ENCODE results near the gene MTUS2. TPM values are rescaled to one million over a fixed set of nuclear protein-coding genes. Genes with fewer than 3 reads are reported as not detected.
A peak's percentile ranks its signal among the peaks of the same experiment; 100 is the strongest.

MTUS2 gene
- total and polyA plus RNA-seq, 5 donors from 2014 or later = 0.02 to 0.03 (median 0.03) TPM; not detected in 2

GRCh38 chr13:29452773-29453616, 632.9 kb downstream of the MTUS2 start:
- no peaks in the 10 kb centered on the region for H3K9me3 ChIP-seq (ENCODE audit: control insufficient read depth in 2 of 2, low read length in 2 of 2)
- Mint-ChIP-seq H3K4me1 (no peaks in the 10 kb centered on the region), H3K9me3 (peaks cover 0 to 1% (median 0%) of the 10 kb centered on the region in 7 donors), H3K27me3 (peaks cover 11% of the 10 kb centered on the region), H3K4me3 (no peak overlapping the region), H3K36me3 (no peaks in the 10 kb centered on the region), H3K27ac (no peak overlapping the region)
- DNase-seq (no peak), ATAC-seq (ENCODE audit: low read depth in 2 of 2) (no peak)
- H3K4me3 ChIP-seq (ENCODE audit: low read depth, low read length) = no peak overlapping the region
- H3K4me1 ChIP-seq (ENCODE audit: control insufficient read depth, insufficient read depth, low read length, poor library complexity, severe bottlenecking) = no peaks in the 10 kb centered on the region
- H3K27ac ChIP-seq (ENCODE audit: insufficient read depth, low read length, poor library complexity, severe bottlenecking) = no peak overlapping the region
- H3K27me3 ChIP-seq (ENCODE audit: control insufficient read depth, insufficient read depth, low read length) = peaks cover 8% of the 10 kb centered on the region
- no peaks in the 10 kb centered on the region for H3K36me3 ChIP-seq (ENCODE audit: control insufficient read depth, insufficient read depth, low read length)

DNA sequence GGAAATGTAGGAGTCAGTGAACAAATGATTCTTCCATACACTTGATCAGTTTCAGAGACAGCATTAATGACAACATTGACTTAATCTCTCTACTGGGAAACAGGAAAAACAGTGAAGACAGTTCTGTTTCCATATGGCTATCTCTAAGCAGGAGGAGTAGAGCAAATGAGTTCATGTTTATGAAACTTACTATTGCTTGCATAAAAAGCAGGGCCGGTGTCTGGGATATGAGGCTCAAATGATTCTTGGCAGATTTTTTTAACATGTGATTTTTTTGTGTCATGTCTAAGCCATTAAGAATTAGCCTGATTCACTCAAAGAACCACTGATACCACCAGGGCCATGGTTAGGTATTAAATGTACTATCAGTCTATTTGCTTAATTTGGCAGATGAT, 633.5 kb downstream of the MTUS2 start:
- H3K9me3 Mint-ChIP-seq = peaks cover 0 to 6% (median 0%) of the 10 kb centered on the region in 7 donors
- Histone ChIP-seq H3K4me3 (ENCODE audit: low read depth, low read length) (no peak overlapping the region), H3K27ac (ENCODE audit: insufficient read depth, low read length, poor library complexity, severe bottlenecking) (no peak overlapping the region), H3K9me3 (ENCODE audit: control insufficient read depth in 2 of 2, low read length in 2 of 2) (no peaks in the 10 kb centered on the region), H3K4me1 (ENCODE audit: control insufficient read depth, insufficient read depth, low read length, poor library complexity, severe bottlenecking) (no peaks in the 10 kb centered on the region), H3K27me3 (ENCODE audit: control insufficient read depth, insufficient read depth, low read length) (peaks cover 8% of the 10 kb centered on the region), H3K36me3 (ENCODE audit: control insufficient read depth, insufficient read depth, low read length) (no peaks in the 10 kb centered on the region)
- H3K4me3 Mint-ChIP-seq = no peak overlapping the region
- peaks cover 11% of the 10 kb centered on the region for H3K27me3 Mint-ChIP-seq
- H3K36me3 Mint-ChIP-seq = no peaks in the 10 kb centered on the region
- ATAC-seq (ENCODE audit: low read depth in 2 of 2) (no peak), DNase-seq (no peak)
- H3K27ac Mint-ChIP-seq = no peak overlapping the region
- no peaks in the 10 kb centered on the region for H3K4me1 Mint-ChIP-seq

- H3K27me3 ChIP-seq (ENCODE audit: control insufficient read depth, insufficient read depth, low read length) = peaks cover 8% of the 10 kb centered on the region
- H3K4me3 Mint-ChIP-seq = no peak overlapping the region
- peaks cover 6% of the 10 kb centered on the region for H3K27me3 Mint-ChIP-seq
- no peak overlapping the region for H3K4me3 ChIP-seq (ENCODE audit: low read depth, low read length)
- H3K9me3 ChIP-seq (ENCODE audit: control insufficient read depth in 2 of 2, low read length in 2 of 2) = no peaks in the 10 kb centered on the region
- no peak overlapping the region for H3K27ac Mint-ChIP-seq
- ATAC-seq (ENCODE audit: low read depth in 2 of 2) = no peak
- no peaks in the 10 kb centered on the region for H3K4me1 ChIP-seq (ENCODE audit: control insufficient read depth, insufficient read depth, low read length, poor library complexity, severe bottlenecking)
- no peaks in the 10 kb centered on the region for H3K4me1 Mint-ChIP-seq
- H3K9me3 Mint-ChIP-seq = peaks cover 0 to 6% (median 0%) of the 10 kb centered on the region in 7 donors
- H3K27ac ChIP-seq (ENCODE audit: insufficient read depth, low read length, poor library complexity, severe bottlenecking) = no peak overlapping the region
- DNase-seq = peak in 1 of 3 donors; percentile 2
- no peaks in the 10 kb centered on the region for H3K36me3 Mint-ChIP-seq
- H3K36me3 ChIP-seq (ENCODE audit: control insufficient read depth, insufficient read depth, low read length) = no peaks in the 10 kb centered on the region
Observed at GRCh38 chr13:29454931-29455481, 634.9 kb downstream of the MTUS2 start.

GRCh38 chr13:29456419-29456818, 636.3 kb downstream of the MTUS2 start:
- Mint-ChIP-seq H3K4me1 (no peaks in the 10 kb centered on the region), H3K36me3 (no peaks in the 10 kb centered on the region), H3K27me3 (peaks cover 5% of the 10 kb centered on the region), H3K4me3 (no peak overlapping the region), H3K27ac (no peak overlapping the region), H3K9me3 (peaks cover 0 to 7% (median 0%) of the 10 kb centered on the region in 7 donors)
- Histone ChIP-seq H3K4me3 (ENCODE audit: low read depth, low read length) (no peak overlapping the region), H3K36me3 (ENCODE audit: control insufficient read depth, insufficient read depth, low read length) (no peaks in the 10 kb centered on the region), H3K4me1 (ENCODE audit: control insufficient read depth, insufficient read depth, low read length, poor library complexity, severe bottlenecking) (no peaks in the 10 kb centered on the region), H3K9me3 (ENCODE audit: control insufficient read depth in 2 of 2, low read length in 2 of 2) (no peaks in the 10 kb centered on the region), H3K27me3 (ENCODE audit: control insufficient read depth, insufficient read depth, low read length) (peaks cover 12% of the 10 kb centered on the region), H3K27ac (ENCODE audit: insufficient read depth, low read length, poor library complexity, severe bottlenecking) (no peak overlapping the region)
- DNase-seq (no peak), ATAC-seq (ENCODE audit: low read depth in 2 of 2) (no peak)

DNA sequence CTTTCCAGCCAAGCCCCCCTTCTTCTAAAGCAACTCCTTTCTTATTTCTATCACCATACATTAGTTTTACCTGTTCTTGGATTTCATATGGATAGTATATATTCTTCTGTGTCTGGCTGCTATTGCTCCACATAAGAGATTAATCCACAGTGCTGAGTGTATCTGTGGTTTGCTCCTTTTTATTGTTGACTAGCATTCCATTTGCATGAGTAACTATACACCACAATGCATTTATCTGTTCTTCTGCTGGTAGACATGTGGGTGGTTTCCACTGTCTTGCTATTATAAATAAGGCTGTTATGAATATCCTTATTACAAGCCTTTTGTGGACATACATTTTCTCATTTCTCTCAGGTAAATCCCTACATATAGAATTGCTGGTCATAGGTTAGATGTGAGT, 637.2 kb downstream of the MTUS2 start:
- H3K9me3 ChIP-seq (ENCODE audit: control insufficient read depth in 2 of 2, low read length in 2 of 2) = no peaks in the 10 kb centered on the region
- ATAC-seq (ENCODE audit: low read depth in 2 of 2) (no peak), DNase-seq (no peak)
- Mint-ChIP-seq H3K9me3 (peaks cover 0 to 7% (median 0%) of the 10 kb centered on the region in 7 donors), H3K4me3 (no peak overlapping the region), H3K27me3 (peaks cover 5% of the 10 kb centered on the region), H3K4me1 (no peaks in the 10 kb centered on the region), H3K36me3 (no peaks in the 10 kb centered on the region), H3K27ac (no peak overlapping the region)
- no peak overlapping the region for H3K27ac ChIP-seq (ENCODE audit: insufficient read depth, low read length, poor library complexity, severe bottlenecking)
- H3K4me3 ChIP-seq (ENCODE audit: low read depth, low read length) = no peak overlapping the region
- H3K4me1 ChIP-seq (ENCODE audit: control insufficient read depth, insufficient read depth, low read length, poor library complexity, severe bottlenecking) = no peaks in the 10 kb centered on the region
- peaks cover 12% of the 10 kb centered on the region for H3K27me3 ChIP-seq (ENCODE audit: control insufficient read depth, insufficient read depth, low read length)
- H3K36me3 ChIP-seq (ENCODE audit: control insufficient read depth, insufficient read depth, low read length) = no peaks in the 10 kb centered on the region

DNA sequence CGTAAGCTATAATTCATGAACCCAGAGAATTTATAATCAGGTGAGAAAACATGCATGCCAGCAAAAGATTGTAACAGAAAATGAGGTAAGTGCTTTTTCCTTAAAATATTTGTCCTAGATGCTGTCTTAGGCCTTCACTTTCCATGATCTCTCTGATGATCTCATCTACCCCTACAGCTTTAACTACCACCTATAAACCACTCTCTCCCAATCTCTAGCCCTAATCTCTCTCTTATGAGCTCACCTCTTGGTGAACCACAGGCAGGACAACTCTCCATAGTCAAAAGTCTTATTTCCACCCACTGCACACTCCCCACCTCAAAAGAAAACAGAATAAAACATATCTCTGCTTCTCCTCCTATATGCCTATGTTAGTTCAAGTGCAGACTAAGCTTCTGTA, 638.3 kb downstream of the MTUS2 start:
- Histone ChIP-seq H3K36me3 (ENCODE audit: control insufficient read depth, insufficient read depth, low read length) (no peaks in the 10 kb centered on the region), H3K9me3 (ENCODE audit: control insufficient read depth in 2 of 2, low read length in 2 of 2) (no peaks in the 10 kb centered on the region), H3K4me1 (ENCODE audit: control insufficient read depth, insufficient read depth, low read length, poor library complexity, severe bottlenecking) (no peaks in the 10 kb centered on the region), H3K27me3 (ENCODE audit: control insufficient read depth, insufficient read depth, low read length) (peaks cover 10% of the 10 kb centered on the region), H3K27ac (ENCODE audit: insufficient read depth, low read length, poor library complexity, severe bottlenecking) (no peak overlapping the region), H3K4me3 (ENCODE audit: low read depth, low read length) (no peak overlapping the region)
- no peak for DNase-seq
- H3K4me1 Mint-ChIP-seq = no peaks in the 10 kb centered on the region
- no peak for ATAC-seq (ENCODE audit: low read depth in 2 of 2)
- H3K4me3 Mint-ChIP-seq = no peak overlapping the region
- H3K9me3 Mint-ChIP-seq = peaks cover 0 to 7% (median 0%) of the 10 kb centered on the region in 7 donors
- H3K27me3 Mint-ChIP-seq = peaks cover 5% of the 10 kb centered on the region
- H3K36me3 Mint-ChIP-seq = no peaks in the 10 kb centered on the region
- no peak overlapping the region for H3K27ac Mint-ChIP-seq

DNA sequence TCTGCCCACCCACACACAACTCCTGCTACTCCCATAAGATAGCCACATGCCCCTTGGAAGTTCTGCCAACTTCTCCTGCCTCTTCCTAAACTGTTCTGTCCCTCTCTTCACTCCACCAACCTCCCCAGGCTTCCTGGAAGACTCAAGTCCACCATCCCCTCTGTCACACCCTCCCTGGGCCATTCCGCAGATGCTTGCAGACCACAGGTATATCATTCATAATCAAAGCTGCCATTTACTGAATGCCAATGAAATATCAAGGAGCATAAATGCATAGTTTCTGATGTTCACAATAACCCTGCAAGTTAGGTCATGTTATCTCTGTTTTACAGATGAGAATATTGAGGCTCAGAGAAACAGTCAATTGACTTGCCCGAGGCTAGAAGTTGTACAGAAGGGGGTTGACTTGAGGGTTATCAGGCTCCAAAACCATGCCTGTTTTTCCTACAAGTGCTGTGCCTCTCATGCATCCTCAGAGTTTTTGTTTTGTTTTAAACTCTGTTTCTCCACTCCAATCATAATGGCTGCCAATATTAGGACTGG, 639.7 kb downstream of the MTUS2 start:
- DNase-seq (no peak), ATAC-seq (ENCODE audit: low read depth in 2 of 2) (no peak)
- Histone ChIP-seq H3K4me1 (ENCODE audit: control insufficient read depth, insufficient read depth, low read length, poor library complexity, severe bottlenecking) (no peaks in the 10 kb centered on the region), H3K36me3 (ENCODE audit: control insufficient read depth, insufficient read depth, low read length) (no peaks in the 10 kb centered on the region), H3K9me3 (ENCODE audit: control insufficient read depth in 2 of 2, low read length in 2 of 2) (no peaks in the 10 kb centered on the region), H3K27ac (ENCODE audit: insufficient read depth, low read length, poor library complexity, severe bottlenecking) (no peak overlapping the region), H3K4me3 (ENCODE audit: low read depth, low read length) (no peak overlapping the region), H3K27me3 (ENCODE audit: control insufficient read depth, insufficient read depth, low read length) (peaks cover 7% of the 10 kb centered on the region)
- peaks cover 0 to 7% (median 0%) of the 10 kb centered on the region in 7 donors for H3K9me3 Mint-ChIP-seq
- H3K4me3 Mint-ChIP-seq = no peak overlapping the region
- no peak overlapping the region for H3K27ac Mint-ChIP-seq
- H3K36me3 Mint-ChIP-seq = no peaks in the 10 kb centered on the region
- no peaks in the 10 kb centered on the region for H3K4me1 Mint-ChIP-seq
- peaks cover 5% of the 10 kb centered on the region for H3K27me3 Mint-ChIP-seq
